NCI-H524 treated with DMSO at 0.1 percent for 48 hours (cell line): ENCODE data around the gene TRIM71.
"Not testable (repeated sequence)": the region's sequence is repeated elsewhere in the genome, so short reads cannot be mapped to it uniquely, and the experiment has no call there.

Experiments
- DNase-seq: peaks from one replicate; lab custom pipeline; 2025; lab: John Stamatoyannopoulos, UW

The TRIM71 gene

GRCh38 chr3:32939531-32940284 lies 121.9 kb downstream of the TRIM71 start:
- DNase-seq: not testable (repeated sequence)

- no peak for DNase-seq
Observed at GRCh38 chr3:32940726-32941125, 122.9 kb downstream of the TRIM71 start.

- DNase-seq: no peak
Observed at GRCh38 chr3:32945136-32945535, 127.3 kb downstream of the TRIM71 start.

GRCh38 chr3:32945598-32945997 lies 127.8 kb downstream of the TRIM71 start:
- not testable (repeated sequence) for DNase-seq

- DNase-seq: no peak
Observed at GRCh38 chr3:32946973-32947788, 129.4 kb downstream of the TRIM71 start.
